NCI-H1417 (cell line): ENCODE results near the gene MSH5.

Source experiments
- DNase-seq, 3 experiments: peaks; one replicate each; lab custom pipeline; 2025; lab: John Stamatoyannopoulos, UW

MSH5 gene

DNA sequence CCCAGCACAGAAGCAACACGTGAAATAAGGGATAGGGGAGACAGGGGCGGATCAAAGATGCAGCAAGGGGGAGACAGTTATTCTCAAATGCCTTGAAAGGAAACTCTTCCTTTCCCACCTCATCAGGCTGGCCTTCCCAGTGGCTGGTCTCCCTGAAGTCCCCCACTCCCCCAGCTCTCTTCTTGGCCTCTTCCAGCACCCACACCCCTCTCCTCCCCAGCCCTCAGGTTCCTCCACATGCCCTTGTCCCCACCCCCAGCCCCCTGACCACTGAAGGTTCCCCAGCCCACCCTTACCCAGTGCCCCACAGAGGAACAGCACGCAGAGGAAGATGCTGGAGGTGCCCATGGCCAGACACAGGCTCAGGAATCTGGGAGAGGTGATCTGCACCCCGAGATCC lies 26.3 kb upstream of the MSH5 start:
- no peak for DNase-seq

DNA sequence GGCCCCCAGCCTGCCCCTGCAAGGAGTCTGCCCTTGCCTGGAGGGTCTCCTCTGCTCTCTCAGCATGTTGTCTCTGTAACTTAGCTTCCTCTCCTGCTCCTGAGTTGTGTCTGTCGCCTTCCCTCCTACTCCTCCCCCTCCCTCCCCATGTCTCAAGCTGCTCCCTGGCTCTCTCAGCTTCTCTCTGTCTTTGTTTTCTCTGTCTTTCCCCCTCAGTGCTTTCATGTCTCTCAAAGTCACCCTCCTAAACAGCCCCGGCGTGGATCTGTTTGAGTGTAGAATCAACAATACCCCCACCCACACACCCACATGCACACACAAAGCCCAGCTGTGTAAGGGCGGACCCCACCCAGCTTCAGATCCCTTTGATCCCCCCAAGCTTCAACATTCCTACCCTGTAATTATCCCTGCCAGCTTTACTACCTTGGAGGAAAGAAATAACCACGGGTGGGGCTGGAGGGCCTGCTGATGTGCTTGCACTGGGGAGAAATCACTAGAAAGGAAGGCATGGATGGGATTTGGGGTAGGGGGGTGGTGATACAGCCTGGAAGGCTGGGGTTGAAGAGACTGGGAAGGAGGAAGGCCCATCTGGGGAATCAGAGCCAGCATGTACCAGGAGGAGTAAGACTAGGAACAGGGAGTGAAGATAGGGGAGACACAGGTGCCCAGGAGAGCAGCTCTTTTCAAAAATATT lies 25.7 kb upstream of the MSH5 start:
- peak in 2 of 3 experiments; percentile 91 to 96 for DNase-seq

DNA sequence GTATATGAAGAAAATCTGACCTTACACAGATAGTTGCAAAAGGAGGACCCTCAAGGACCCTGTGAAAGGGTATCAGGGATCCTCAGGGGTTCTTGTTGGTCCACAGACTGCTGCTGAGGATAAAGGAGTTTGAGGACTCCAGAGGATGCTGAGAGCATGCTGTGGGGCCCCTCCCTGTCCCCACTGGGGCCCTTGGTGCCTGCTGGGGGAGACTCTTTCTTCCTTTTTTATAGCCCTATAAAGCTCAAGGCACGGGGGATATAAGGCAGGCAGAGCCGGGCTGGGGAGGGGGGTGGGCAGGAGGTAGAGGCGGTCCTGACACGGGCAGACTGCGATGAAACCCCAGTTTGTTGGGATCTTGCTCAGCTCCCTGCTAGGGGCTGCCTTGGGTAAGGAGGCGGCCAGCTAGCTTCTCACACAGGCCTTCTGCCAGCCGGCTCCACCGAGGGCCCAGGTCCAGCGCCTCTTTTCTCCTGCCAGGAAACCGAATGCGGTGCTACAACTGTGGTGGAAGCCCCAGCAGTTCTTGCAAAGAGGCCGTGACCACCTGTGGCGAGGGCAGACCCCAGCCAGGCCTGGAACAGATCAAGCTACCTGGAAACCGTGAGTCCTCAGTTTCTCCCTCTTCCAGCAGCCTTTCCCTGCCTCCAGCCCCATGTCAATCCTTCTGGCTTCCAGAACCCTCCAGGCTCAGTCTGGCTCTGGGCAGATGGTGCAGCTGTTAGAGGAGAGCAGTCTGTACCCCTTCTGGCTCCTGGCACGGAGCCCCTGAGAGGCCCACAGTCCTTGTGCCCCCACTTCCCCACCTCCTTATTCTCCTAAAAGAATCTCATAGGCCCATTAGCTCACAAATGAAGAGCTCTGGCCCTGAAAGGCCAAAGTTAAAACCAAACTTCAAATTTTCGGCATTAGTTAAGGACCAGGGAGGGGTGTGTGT lies 24.5 kb upstream of the MSH5 start, which contains the start of gene LY6G6D:
LY6G6D (plus strand) TSS at position 327 of the 937 bp plus-strand sequence; CDS start at position 335, 8 bp downstream.
- DNase-seq, result no peak

DNA sequence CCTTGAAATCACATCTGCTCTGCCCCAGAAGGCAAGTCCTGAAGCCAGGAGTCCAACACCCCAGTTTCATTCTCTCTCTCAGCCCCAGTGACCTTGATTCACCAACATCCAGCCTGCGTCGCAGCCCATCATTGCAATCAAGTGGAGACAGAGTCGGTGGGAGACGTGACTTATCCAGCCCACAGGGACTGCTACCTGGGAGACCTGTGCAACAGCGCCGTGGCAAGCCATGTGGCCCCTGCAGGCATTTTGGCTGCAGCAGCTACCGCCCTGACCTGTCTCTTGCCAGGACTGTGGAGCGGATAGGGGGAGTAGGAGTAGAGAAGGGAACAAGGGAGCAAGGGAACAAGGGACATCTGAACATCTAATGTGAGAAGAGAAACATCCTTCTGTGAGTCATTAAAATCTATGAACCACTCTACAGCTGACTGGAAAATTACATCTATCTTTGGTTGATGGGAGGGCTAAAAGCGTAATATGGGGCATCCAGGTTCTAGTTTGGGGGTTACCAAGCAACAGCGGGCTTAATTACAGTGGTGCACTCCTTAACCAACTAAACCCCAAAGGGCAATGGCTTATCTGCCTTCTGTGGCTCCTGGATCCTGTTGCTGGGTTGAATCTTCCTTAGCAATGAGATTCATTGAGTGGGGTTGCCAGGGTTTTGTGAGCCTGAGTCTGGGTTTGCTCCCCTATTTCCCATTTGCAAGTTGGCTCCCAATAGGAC lies 22.1 kb upstream of the MSH5 start:
- peak in 2 of 3 experiments; percentile 38 to 56 for DNase-seq

DNA sequence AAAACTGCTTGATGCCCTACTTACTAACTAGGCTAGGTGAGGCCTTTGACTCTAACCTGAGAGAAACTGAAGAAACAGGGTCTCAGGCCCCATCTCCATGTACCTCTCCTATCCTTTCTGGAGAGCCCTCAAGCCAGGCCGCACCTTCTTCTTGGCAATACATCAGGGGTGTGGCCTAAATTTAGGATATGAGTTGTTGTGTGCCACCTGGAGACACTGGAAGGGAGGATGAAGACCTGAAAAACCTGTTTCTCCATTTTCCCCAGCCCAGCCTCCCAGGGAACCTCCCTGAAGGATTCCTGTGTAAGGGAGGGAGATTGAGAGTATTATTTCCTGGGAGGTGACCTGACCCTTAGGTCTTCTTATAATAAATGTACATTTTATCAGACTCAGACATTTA lies 21.5 kb upstream of the MSH5 start:
- DNase-seq, result peak in 2 of 3 experiments; percentile 64 to 86

DNA sequence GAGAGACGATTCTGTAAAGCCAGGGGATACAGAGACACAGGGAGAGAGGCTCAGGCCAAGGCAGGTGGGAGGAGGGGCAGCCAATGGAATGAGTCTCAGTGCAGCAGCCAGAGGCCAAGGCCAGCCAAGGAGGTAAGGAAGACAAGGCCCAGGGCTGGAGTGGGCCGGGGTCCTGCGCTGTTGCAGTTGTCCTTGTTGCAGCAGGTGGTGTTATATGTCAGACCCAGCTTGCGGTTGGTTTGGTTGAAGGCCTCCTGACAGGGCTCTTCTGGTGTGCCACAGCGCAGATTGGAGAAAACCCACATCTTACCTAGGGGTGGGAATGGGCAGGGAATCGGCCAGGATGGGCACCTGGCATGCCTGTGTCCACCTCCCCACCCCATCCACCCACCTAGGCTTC lies 20.8 kb upstream of the MSH5 start:
- no peak for DNase-seq

DNA sequence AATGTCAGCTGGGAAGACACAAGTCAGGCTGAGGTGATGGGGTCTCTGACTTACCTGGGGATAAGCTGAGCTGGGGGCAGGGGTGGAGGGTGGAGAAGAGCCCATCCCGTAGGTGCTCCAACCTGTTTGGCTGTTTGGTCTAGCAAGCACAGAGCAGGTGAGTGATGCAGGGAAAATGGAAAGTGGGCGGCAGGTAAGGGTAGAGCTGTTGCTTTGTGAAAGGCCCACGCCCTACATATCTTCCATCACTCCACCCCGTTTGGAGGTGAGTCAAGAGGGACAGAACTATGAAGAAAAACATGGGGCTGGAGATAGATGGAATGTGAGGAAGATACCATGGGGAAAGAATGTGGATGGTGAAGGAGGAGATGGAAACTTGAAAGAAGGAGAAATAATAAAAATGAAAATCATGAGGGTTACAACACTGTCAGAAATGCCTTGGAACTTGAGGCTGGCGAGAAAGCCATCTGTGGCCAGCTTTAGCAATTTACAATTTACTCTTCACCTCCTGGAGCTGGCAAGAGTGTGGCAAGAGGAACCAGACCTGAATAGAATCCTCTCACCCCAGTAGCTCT lies 19.5 kb upstream of the MSH5 start:
- DNase-seq, result no peak

DNA sequence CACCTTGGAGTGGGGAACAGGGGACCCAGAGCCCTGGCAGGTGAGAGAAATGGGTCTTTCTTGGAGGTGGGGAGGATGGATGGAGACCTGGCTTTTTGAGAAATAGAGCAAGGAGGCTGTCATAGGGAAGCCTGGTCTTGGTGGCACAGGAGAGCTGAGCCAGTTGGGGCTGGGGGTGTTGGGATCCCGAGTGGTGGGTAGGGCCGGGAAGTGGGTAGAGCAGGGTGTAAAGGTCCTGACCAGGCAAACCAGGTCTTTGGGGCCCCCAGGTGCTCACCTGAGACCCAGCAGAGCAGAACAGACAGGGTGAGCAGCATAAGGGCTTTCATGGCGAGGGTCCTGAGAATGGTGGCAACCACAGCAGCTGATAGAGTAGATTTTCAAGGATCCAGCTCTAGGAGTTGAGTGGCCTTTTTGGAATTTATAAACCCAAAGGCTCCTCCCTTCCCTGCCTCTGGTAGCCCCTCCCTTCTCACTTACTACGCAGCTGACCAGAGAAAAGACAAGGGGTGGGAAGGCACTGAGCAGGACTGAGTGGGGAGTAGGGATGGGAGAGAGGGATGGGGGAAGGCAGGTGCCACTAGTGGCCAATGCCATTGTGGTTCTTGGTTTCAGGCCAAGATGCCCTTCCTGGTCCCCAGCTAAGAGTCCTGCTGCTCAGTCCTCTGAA lies 18.3 kb upstream of the MSH5 start, which contains the start of gene LY6G6C:
LY6G6C (minus strand) TSS at position 396 of the 670 bp plus-strand sequence; CDS start at position 329, 67 bp downstream.
- DNase-seq, result no peak

DNA sequence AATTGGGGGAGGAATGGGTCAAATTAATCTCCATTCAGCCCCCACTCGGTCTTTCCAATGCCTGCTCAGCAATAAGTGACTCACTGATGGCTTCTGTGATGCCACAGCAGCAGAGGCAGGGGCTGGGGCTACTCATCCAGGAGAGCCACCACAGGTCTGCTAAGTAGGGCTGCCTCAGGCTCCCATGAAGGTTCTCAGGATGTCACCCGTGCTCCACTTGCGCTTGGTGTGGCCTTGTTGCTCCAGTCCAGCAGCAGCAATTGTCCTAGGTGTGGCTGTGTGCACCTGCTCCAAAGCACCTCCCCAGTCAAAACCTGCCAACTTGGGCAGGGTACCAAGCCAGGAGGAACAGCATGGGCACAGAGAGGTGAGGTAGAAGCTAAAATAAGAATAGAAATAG lies 17.6 kb upstream of the MSH5 start:
- no peak for DNase-seq

DNA sequence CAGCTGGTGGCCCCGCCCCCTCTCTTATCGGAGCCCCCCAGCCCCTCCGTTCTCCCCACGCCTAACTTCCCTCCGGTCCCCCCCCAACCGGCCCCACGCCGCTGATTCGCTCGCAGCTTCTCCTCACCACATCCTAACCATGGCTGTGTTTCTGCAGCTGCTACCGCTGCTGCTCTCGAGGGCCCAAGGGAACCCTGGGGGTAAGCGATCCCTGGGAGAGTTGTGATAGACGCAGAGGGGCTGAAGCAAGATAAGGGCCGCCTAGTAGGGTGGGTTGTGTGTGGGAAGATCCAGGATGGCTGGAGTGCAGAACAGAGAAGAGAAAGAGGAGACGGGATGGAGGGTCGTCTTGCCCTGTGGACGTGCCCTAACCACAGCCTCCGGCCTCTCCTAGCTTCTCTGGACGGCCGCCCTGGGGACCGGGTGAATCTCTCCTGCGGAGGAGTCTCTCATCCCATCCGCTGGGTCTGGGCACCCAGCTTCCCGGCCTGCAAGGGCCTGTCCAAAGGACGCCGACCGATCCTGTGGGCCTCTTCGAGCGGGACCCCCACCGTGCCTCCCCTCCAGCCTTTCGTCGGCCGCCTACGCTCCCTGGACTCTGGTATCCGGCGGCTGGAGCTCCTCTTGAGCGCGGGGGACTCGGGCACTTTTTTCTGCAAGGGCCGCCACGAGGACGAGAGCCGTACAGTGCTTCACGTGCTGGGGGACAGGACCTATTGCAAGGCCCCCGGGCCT lies 16.4 kb upstream of the MSH5 start, which contains the start of gene MPIG6B:
MPIG6B (plus strand) TSS at position 129 of the 735 bp plus-strand sequence; CDS start at position 140, 11 bp downstream.
- DNase-seq, result no peak

DNA sequence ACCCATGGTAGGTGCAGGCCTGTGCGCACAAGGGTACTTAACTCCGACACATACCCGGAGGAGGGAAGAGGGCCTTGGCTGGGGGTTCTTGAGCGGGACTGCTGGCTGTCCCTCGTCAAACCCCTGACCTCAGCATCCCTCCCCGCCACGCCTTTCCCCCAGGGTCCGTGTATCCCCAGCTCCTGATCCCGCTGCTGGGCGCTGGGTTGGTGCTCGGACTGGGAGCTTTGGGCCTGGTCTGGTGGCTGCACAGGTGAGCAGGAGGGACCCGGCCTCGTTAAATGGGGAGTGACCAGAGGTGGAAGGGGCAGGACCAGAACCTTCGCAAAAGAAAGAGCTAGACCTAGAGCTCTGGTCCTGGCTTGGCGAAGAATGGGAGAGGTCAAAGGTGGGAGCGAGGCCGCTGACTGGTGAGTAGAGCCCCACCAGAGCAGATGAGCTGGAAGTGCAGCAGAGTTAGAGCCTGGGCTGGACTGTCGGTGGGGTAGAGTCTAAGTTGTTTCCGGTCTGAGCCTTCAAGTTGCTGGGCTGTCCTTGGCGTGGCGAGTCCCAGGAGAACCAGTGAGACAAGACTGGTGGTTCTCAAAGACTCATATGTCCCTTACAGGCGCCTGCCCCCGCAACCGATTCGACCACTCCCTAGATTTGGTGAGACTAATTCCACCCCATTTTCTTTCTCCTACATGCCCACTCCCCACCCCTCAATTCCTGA lies 15.7 kb upstream of the MSH5 start:
- DNase-seq, result no peak

DNA sequence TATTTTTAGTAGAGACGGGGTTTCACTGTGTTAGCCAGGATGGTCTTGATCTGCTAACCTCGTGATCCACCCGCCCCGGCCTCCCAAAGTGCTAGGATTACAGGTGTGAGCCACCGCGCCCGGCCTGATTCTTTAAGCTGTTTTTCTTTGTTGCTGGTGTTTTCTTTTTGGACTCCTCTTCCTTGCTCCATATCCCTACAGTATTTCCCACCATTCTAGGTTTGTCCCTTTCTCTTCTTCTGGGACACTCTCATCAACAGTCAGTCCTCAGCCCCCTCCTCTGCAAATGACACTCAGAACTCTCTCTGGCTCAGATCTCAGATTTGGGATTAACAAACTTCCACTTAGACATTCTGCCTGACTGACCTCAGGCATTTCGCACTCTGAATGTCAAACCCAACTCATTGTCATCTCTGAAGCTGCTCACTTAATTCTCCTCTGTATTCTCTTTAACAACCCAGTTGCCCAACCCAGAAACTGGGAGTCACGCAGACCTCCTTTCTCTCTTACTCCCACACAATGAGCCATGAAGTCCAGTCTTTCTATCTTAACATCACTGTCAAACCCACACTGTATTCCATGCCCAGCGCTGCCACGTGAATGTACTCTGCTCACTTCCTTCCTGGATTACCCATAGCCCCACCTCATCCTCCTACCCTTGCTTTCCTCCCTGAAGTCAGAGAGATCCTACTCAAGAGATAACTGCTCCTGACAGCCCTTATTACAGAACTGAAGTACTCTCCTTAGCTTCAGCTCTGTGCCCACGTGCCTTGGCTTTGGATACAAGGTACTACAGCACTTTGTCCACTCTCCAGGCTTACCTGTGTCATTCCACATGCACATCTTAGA lies 14.1 kb upstream of the MSH5 start:
- no peak for DNase-seq

DNA sequence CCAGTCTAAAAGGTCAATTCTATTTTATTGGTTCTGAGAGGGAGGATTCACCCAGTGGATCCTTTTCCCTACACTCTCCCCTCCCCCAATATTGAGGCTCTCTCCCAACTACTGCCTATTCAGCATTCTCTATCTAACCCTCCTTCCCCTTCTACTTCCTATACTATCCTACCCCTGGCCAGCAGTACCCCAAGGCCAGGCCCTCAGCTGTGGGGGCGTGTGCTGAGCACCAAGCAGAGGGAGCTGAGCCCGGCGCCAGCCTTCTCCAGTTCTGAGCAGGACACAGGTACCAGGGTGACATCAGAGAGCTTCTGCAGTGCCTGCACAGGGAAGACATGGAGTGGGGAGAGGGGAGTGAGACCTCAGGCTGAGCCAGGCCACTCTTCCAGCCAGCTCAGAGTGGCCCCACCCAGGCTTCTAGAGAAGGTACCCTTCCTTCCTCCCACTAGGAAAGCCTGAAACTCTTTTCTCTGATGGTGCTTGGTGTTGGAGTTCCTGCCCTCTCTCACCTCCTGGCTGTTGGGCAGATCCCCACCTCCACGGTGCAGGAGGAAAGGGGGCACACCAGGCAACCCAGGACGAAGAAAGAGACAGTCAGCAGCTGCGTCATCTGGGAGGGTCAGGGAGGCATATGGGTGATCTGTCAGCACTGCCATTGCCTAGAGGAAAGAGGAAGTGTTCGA lies 12.6 kb upstream of the MSH5 start:
- DNase-seq, result no peak

DNA sequence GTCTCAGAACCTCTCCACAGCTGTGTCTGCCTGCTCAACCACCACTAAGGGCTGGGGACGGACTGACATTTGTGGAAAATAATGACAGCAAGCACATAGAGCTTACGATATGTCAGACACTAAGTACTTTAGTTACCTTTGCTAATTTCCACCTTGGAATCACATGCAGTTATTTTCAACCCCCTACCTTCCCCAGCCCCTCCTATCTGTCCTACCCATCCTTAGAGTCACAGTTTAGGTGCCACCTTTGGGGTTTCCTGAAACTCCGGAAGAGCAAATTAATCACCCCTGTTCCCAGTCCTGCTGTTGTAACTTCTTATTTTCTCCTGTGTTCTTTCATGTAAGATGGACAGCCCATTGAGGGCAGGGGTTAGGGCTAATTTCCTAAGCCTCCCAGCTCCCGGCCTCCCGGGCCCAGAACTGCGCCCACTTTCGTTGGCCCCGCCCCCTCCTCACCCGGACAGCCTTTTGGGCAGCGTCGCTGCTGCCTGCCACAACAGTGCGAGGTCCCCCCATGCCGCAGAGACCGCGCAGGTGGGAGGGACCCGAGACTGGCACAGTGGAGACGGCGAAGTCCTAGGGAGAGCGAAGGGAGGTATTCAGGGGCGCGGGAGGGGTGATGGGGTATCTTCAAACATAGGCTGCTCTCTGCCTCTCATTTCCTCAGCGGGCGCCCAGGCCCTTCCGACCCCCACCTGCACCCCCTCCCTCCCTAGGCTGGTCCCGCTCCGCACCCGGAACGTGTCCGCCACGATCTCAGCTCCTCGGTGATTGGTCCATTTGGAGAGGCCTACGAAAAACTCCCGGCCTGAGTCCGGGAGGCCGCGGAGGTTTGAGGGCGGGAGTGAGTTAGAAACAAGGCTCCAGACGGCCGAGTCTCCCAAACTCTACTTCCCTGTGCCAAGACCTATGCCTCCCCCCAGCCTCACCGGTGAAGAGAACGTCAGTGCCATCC lies 11.8 kb upstream of the MSH5 start:
- DNase-seq, result no peak

DNA sequence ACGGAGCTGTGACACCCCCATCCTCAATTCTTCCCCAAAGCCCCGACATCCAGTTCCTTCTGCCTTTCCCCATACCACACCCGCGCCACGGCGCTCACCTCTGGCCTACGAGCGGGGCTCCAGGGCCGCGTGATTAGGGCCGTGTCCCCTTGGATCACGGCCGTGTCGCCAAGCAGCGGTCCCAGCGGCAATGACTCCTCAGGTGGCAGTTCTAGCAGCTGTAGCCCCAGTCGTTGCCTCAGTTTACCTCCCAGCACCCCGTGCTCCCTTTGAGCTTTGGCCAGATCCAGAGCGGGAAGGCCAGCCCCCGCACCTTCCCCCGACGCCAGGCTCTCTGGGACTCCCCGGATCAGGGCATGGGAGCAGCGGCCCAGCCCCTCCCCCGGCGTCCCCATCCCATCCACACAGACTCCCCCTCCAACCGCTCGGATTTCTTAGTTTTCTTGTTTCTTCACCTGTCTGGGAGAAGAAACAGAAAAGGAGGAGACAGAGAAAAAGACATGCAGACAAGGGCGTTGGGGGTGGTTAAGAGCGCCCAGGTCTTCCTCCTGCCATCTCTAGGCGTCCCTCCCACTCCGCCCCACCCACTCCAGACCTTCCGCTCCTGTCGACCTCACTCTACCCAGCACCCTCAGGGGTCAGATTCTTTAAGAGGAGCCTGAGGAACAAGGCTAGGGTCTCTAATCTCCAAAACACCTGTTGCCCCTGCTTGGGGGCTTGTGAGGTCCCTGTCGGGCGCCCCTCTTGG lies 10.9 kb upstream of the MSH5 start, which contains the start of gene DDAH2:
DDAH2 (minus strand) TSS at position 533 of the 748 bp plus-strand sequence; CDS start at position 395, 138 bp downstream.
- no peak for DNase-seq

DNA sequence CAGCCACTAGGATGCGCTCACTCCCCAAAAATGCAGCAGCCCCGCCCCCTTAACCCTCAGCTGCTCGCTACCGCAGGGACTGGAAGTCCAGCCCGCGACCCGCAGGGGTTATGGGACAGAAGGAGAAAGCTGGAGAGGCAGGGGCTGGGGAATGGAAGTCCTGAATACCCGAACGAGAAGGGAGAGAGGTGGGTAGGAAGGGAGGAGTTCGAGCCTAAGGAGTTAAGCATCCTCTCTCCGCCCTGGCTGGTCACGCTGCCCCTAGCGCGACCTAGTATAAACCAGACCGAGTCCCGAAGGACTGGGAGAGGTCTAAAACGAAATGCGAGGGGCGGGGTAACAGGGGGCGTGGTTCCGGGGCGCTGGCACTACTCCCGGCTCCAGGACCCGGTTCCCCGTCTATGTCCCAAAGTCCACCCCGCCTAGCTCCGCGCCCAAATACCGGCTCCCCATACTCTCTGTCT lies 10.3 kb upstream of the MSH5 start:
- peak in 2 of 3 experiments; percentile 14 to 68 for DNase-seq
